T-cell (primary cell): ENCODE results near the gene UNCX. TPM values are rescaled to one million over a fixed set of nuclear protein-coding genes. Genes with fewer than 3 reads are reported as not detected.

Experiments used
- total RNA-seq, 35 experiments: library from RNA in 6 of 35; stranded (reverse) in 6 of 35; fragments of 120-200 nt in 1 of 35; gene quantifications; one replicate each; pipeline versions ENCODE4 v1.2.1 to v1.2.4 and lab custom pipeline; 2013 to 2026

Gene UNCX
- total RNA-seq, 5 donors from 2014 or later (not counting 1 experiment from before 2014, with no cell fraction given) = not detected

Other genes starting within 250 kb of the UNCX start
- gene CYP2W1, start 249.7 kb upstream of the UNCX start, total RNA-seq = under 1 TPM in 1 of 5 donors, not detected in 4; 0.19 TPM
- gene GPR146, start 188.3 kb upstream of the UNCX start, total RNA-seq = 10 to 100 TPM; 11.9 to 14.7 (median 13.0) TPM
- gene GPER1, start 144.8 kb upstream of the UNCX start, total RNA-seq = under 1 TPM in 3 of 5 donors, not detected in 2; 0.23 to 0.41 (median 0.26) TPM
- gene ZFAND2A, start 72.7 kb upstream of the UNCX start, total RNA-seq = 10 to 100 TPM; 26.6 to 77.3 (median 30.1) TPM
- gene MICALL2, start 226.6 kb downstream of the UNCX start, total RNA-seq = 1 to 10 TPM; 2.1 to 5.5 (median 3.2) TPM